Measurements from ENCODE around the gene SMOC1.

GRCh38 chr14:69841656-69842055, 37.6 kb upstream of the SMOC1 start:
- TF ChIP-seq CTCF (conservative IDR thresholded peaks at IDR 0.05 in 1 of 2, IDR thresholded peaks at IDR 0.05 in 1 of 2; ENCODE audit: low read depth in 1 of 2, low read length in 2 of 2): no peak
- TF ChIP-seq EZH2 (IDR thresholded peaks at IDR 0.05; ENCODE audit: low read length, missing control alignments): no peak

Data from fibroblast of lung (primary cell).